HG03575 (cell line): ENCODE data around the gene TRIM34.
"Not testable (repeated sequence)": the region's sequence is repeated elsewhere in the genome, so short reads cannot be mapped to it uniquely, and the experiment has no call there.

Source experiments
- ATAC-seq: cut with Tn5 transposase; IDR thresholded peaks from one replicate; pipeline ENCODE4 v1.9.1; 2021; ENCODE audit not compliant: unreplicated experiment, insufficient number of reproducible peaks, low FRiP score; ENCODE audit errors: extremely low read depth

TRIM34 gene

DNA sequence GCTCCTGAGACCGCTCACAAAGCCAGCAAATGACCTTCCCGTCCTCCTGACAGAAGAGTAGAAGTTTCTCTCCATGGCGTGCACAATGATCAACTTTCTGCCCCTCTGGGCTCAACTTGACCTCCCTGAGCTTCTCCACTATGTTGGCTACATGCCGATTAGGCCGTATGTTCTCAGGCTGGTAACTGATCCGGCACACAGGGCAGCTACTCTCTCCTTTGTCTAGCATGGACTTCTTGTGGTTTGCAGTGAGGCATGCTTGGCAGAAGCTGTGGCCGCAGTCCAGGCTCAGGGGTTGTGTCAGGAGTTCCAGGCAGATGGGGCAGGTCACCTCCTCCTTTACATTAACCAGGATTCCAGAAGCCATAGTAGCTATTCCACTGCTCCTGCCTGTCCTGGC, 55.0 kb downstream of the TRIM34 start:
- ATAC-seq: no peak

DNA sequence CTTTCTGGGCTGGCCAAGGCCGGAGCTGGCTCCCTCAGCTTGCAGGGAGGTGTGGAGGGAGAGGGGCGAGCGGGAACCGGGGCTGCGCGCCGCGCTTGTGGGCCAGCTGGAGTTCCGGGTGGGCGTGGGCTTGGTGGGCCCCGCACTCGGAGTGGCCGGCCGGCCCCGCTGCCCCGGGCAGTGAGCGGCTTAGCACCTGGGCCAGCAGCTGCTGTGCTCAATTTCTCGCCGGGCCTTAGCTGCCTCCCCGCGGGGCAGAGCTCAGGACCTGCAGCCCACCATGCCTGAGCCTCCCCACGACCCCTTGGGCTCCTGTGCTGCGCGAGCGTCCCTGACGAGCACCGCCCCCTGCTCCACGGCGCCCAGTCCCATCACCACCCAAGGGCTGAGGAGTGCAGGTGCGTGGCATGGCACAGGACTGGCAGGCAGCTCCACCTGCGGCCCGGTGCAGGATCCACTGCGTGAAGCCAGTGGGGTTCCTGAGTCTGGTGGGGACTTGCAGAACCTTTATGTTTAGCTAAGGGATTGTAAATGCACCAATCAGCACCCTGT, 58.2 kb downstream of the TRIM34 start:
- not testable (repeated sequence) for ATAC-seq

GRCh38 chr11:5683620-5684019, 58.8 kb downstream of the TRIM34 start:
- not testable (repeated sequence) for ATAC-seq

DNA sequence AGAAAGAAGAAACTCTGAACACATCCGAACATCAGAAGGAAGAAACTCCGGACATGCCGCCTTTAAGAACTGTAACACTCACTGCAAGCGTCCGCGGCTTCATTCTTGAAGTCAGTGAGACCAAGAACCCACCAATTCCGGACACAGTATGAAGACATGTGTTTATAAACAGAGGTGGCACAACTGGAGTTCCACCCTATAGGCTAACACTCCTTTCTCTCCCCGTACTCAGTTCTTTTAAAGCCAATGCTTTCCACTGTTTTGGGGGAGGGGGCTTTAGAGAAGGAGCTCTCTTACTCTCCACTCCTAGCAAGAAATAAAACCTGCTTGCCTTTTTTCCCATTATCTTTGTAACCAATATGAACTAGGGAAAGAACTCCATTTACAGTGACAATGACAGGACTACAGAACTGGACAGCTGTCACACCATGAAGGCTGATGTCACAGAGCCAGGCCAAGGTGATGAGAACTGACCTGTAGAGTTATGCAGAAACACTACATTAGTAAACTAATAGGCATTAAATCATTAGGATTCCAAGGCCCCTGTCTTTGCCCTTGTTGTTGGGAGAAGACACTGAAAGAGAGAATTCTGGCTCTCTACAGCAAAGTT, 59.3 kb downstream of the TRIM34 start:
- no peak for ATAC-seq

DNA sequence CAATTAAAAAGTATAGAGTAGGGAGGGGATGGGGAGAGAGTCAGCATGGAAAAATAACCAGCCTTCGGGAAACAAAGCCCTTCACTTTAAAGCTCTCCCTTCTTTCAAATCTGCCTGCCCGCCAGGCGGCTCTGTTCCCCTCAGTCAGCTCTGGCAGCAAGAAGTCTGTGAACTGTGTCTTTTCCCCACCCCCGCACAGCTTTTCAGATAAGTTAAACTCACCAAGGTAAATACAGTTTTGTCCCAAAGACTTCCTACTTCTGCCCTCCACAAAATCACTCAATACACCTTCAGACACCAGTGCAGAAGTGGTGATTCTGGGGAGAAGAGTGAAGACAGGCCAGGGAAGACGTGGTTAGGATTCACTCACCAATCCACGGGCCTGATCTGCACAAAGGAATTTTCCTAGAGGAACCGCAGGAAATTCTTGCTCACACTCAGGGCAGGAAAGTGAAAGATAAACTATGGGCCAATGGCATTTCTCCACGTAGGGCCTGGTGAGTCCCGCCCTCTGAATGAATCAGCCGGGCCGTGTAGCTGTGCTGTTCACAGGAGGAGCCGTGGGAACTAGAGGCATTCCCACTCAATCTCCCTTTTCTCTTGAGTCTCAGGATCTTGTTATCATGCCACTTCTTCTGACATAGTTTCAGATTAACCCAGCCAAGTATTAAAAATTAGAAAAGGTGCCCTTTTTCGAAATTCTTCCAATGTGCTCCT, 60.0 kb downstream of the TRIM34 start, which contains the start of gene TRIM5:
TRIM5 (minus strand) TSS at position 429 of the 717 bp plus-strand sequence. CDS start 4,897 bp downstream, outside the sequence.
- peak; percentile 49 for ATAC-seq

DNA sequence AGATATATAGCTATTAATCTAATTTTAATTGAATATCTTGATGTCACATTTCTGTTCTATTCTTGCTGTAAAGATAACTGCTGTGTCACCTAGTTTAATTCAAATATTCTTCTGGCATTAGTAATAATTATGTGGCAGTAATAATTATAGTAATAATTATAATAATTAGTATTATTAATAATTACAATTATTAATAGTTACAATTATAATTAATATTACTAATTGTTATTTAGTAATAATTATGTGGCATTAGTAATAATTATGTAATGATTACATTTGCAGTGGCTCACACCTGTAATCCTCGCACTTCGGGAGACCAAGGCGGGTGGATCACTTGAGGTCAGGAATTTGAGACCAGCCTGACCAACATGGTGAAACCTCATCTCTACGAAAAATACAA, 61.6 kb downstream of the TRIM34 start:
- no peak for ATAC-seq

GRCh38 chr11:5688482-5688881, 63.7 kb downstream of the TRIM34 start:
- no peak for ATAC-seq

GRCh38 chr11:5689551-5689983, 64.8 kb downstream of the TRIM34 start, which contains the start of gene TRIM22:
TRIM22 (plus strand) TSS chr11:5689790; CDS start chr11:5696233, 6,443 bp downstream.
- ATAC-seq: peak; percentile 75

DNA sequence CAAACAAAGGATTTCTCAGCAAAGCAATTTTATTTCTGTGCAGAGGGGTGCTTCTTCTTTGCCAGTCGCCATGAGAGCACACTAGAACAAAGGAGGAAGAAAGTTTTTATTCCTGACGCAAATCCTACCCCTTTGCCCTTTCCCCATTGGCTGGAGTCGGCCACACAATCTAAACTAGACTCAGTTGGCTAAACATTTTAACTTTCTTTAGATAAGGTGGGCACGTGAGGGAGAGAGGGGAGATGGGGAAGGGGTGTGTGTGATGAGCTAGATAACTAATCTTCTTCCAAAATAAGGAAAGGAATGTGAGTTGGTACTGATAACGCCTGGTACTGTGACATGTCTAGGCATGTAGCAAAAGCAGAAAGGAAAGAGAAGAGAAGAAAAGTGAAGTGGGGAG, 65.4 kb downstream of the TRIM34 start:
- no peak for ATAC-seq

- no peak for ATAC-seq
These were observed 65.9 kb downstream of the TRIM34 start for GRCh38 chr11:5690736-5691135.

DNA sequence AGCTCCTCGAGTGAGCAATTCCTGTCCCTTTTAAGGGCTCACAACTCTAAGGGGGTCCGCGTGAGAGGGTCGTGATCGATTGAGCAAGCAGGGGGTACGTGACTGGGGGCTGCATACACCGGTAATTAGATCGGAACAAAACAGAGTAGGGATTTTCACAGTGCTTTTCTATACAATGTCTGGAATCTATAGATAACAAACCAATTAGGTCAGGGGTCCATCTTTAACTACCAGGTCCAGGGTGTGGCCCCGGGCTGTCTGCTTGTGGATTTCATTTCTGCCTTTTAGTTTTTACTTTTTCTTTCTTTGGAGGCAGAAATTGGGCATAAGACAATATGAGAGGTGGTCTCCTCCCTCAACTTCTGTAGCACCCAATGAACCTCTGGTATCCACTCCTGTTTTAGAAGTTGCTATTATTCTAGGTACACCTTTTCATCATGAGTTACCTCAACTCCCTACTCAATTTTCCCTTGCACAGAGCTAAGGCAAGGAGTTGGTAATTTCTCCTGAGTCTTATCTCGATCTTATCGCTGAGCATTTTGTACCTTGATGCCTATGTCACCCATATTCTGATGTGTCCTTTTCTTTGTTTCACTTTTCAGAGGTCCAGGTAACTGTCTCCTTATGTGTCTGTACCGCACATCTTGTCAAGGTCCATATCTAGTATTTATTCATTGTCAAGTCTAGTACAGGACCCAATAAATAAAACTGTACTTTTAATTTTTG, 66.6 kb downstream of the TRIM34 start:
- not testable (repeated sequence) for ATAC-seq

DNA sequence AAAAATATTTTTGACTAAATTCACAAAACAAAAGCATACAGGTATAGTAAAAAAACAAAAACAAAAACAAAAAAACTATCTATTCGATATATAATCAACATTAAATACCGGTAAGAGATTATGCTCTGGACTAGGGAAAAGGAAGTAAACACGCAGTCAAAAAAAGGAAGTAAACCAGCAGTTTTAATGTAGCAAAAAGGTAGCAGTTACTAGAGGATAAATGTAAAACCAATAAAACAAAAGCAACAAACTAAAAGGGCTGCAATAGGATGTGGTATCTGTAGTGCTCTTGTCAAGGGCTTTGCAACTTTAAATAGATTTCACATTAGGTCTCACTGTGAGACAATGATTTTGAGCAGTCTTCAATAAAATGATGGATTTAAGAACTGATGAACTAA, 67.2 kb downstream of the TRIM34 start:
- no peak for ATAC-seq
